ENCODE results near the gene TSPAN32.
A peak's percentile ranks its signal among the peaks of the same experiment; 100 is the strongest.

TSPAN32 gene

GRCh38 chr11:2304506-2305139 is 2.8 kb downstream of the TSPAN32 start:
- DNase-seq (ENCODE audit: low read depth, low spot score): no peak

- DNase-seq (ENCODE audit: low read depth, low spot score): peak; percentile 40
Observed at GRCh38 chr11:2305140-2305778, 3.4 kb downstream of the TSPAN32 start.

GRCh38 chr11:2305788-2306451 is 4.1 kb downstream of the TSPAN32 start:
- no peak for DNase-seq (ENCODE audit: low read depth, low spot score)

GRCh38 chr11:2306452-2306823 is 4.6 kb downstream of the TSPAN32 start:
- peak; percentile 50 for DNase-seq (ENCODE audit: low read depth, low spot score)

GRCh38 chr11:2306877-2307500 is 5.2 kb downstream of the TSPAN32 start:
- DNase-seq (ENCODE audit: low read depth, low spot score): no peak

GRCh38 chr11:2307501-2308331 is 5.9 kb downstream of the TSPAN32 start:
- DNase-seq (ENCODE audit: low read depth, low spot score): no peak

GRCh38 chr11:2308713-2309112 is 6.9 kb downstream of the TSPAN32 start:
- no peak for DNase-seq (ENCODE audit: low read depth, low spot score)

GRCh38 chr11:2309251-2310072 is 7.6 kb downstream of the TSPAN32 start:
- DNase-seq (ENCODE audit: low read depth, low spot score): no peak

GRCh38 chr11:2310073-2310785 is 8.4 kb downstream of the TSPAN32 start:
- no peak for DNase-seq (ENCODE audit: low read depth, low spot score)

GRCh38 chr11:2310786-2311352 is 9.1 kb downstream of the TSPAN32 start:
- DNase-seq (ENCODE audit: low read depth, low spot score): no peak

- no peak for DNase-seq (ENCODE audit: low read depth, low spot score)
Observed at GRCh38 chr11:2311353-2312133, 9.7 kb downstream of the TSPAN32 start.

- DNase-seq (ENCODE audit: low read depth, low spot score): peak; percentile 28
Observed at GRCh38 chr11:2312232-2313042, 10.6 kb downstream of the TSPAN32 start.

GRCh38 chr11:2313051-2313951 is 11.5 kb downstream of the TSPAN32 start:
- DNase-seq (ENCODE audit: low read depth, low spot score): no peak

- DNase-seq (ENCODE audit: low read depth, low spot score): no peak
Observed at GRCh38 chr11:2314136-2314524, 12.3 kb downstream of the TSPAN32 start.

GRCh38 chr11:2314525-2315394 is 12.9 kb downstream of the TSPAN32 start:
- DNase-seq (ENCODE audit: low read depth, low spot score): peak; percentile 70

Measured in smooth muscle cell of the brain vasculature (primary cell).